HG03064 (cell line): ENCODE data around the gene DNAJC3.
A peak's percentile ranks its signal among the peaks of the same experiment; 100 is the strongest.
"Not testable (repeated sequence)": the region's sequence is repeated elsewhere in the genome, so short reads cannot be mapped to it uniquely, and the experiment has no call there.

Experiments
- ATAC-seq: cut with Tn5 transposase; IDR thresholded peaks from one replicate; pipeline ENCODE4 v1.9.1; 2021; ENCODE audit warnings: low read depth; ENCODE audit not compliant: unreplicated experiment

The DNAJC3 gene

DNA sequence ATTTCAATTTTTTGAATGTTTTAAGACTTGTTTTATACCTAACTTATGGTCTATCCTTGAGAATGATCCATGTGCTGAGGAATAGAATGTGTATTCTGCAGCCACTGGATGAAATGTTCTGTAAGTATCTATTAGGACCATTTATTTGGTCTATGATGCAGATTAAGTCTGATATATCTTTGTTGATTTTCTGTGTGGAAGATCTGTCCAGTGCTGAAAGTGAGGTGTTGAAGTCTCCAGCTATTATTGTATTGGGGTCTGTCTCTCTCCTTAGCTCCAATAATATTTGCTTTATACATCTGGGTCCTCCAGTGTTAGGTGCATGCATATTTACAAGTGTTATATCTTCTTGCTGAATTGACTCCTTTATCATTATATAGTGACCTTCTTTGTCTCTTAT, 9.7 kb upstream of the DNAJC3 start:
- not testable (repeated sequence) for ATAC-seq

DNA sequence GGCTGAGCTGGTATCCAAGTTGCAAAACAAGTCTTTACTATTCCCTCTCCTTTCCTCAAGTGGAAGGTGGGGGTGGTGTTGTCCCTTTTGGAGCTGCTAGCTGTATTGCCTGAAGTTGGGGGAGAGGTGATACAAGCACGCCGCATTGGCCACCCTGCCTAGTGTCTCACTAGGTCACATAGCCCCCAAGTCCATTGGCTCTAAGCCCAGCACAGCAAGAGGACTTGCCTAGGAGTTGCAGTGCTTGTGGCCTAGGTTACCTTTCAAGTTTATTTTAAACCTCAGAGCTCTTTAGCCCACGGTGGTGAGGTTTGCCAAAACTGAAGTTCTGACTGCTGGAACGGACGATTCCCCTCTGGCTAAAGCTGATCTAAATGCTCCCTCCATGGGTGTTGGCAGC, 5.3 kb upstream of the DNAJC3 start:
- ATAC-seq, result no peak

DNA sequence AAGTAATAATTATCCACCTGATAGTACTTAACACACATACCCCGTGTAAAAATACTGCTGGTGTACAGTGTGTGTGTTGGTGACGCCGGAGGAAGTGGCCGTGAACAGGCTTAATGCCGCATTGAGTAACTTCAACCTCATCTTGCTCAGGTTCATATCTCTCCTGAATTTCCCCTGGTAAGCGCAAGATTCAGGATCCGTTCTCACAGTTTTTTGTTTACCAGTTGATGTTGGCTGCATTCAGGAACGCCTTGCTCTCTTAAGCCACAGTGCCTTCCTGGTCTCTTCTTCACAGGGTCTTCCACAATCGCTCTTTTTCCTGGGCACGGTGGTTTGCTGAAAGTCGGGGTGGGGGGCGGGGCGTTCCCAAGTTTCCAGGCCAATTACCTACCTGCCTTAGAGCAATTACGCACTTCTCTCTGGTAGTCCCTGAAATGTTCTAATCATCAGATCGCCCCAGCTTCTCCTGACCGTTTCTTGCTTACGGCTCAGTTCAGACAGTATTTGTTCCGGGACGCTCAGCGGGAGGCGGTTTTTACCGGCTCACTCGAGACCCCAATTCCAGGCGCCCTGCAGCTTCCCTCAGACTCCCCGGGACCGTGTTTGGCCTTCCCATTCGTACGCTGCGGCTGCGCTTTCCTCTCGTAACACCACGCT, 706 bp upstream of the DNAJC3 start:
- ATAC-seq, result peak; percentile 7

DNA sequence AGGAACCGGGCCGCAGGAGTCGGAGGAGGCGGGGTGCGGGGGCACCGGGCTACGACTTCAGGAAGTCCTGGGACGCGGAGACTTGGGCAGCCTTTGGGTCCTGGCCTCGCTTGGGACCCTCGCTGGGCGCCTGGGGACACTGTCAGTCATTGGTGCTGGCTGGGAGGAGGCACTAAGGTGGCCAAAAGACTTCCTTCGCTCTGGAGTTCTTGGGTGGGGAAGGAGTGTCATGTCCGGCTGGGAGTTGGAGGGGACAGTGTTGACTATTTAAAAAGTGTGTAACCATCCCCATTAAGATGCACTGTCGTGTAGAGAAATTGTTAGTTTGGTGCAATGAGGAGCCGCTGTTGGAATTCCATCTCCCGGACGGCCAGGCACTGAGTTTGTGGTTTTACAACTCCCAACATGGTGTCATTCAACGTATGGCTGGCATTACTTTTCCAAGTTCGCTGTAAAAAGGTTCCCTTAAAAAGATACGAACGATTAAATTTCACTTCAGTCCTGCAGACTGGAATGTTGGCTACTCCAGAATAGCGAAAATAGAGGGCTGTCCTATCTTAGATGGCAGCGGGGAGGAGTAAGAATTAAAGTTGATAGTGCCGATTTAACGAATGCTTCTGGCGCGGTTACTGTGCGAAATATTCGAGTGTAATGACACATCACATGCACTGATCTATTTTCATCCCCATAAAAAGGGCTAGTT, 776 bp downstream of the DNAJC3 start:
- no peak for ATAC-seq

DNA sequence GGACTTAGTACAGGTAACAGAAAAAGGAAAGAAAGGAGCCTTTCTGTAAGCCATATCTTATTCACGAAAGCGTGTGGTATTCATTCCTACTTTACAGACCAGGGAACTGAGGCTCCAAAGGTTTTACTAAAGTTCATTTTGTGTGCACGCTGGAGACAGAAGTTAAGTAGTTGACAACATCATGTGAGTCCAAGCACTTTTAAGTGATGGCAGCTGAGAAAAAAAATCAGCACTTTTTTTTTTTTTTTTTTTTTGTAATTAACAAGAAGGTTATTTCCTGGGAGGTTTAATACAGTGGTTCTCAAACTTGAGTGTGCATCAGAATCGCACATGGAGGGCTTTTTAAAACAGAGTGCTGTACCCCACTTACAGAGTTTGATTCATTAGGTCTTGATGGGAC, 2.0 kb downstream of the DNAJC3 start:
- no peak for ATAC-seq

DNA sequence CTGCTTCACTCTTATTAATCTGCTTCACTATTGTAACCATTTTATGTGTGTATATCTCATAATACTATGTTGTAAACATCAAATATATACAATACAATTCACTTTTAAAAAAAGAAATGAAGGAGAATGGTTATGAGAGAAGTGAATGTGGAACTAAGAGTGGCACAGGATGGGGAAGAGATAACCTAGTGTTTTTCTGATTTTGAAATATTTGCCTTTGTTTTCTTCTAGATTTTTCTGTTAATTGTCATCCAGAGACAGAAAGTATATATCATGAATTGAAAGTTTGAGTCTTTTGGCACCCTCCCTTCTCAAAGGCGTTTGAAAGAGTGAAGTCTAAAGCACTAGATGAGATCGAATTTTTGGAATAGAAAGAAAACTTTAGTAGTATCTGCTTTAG, 2.8 kb downstream of the DNAJC3 start:
- ATAC-seq, result no peak

DNA sequence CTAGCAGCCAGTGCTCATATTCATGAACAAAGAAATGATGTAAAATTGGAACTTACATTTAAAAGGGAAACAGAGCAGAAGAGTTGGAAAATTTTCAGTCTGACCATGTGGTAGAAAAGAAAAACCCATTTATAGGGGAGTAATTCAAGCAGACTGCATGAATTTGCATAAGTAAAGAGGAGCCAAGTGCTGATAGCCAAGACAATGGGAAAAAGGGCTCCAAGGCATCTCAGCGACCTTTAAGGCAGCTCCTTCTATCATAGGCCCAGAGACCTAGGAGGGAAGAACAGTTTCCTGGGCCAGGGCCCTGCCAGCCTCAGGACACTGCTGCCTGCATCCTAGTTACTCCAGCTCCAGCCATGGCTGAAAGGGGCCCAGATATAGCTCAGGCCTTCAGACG, 7.5 kb downstream of the DNAJC3 start:
- no peak for ATAC-seq

DNA sequence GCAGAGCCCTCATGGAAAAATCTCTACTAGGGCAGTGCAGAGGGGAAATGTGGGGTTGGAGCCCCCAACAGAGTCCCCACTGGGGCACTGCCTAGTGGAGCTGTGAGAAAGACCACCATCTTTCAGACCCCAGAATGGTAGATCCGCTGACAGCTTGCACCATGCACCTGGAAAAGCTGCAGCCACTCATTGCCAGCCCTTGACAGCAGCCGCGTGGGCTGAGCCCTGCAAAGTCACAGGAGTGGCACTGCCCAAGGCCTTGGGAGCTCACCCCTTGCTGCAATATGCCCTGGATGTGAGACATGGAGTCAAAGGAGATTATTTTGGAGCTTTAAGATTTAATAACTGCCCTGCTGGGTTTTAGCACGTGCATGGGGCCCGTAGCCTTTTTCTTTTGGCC, 8.0 kb downstream of the DNAJC3 start:
- not testable (repeated sequence) for ATAC-seq

DNA sequence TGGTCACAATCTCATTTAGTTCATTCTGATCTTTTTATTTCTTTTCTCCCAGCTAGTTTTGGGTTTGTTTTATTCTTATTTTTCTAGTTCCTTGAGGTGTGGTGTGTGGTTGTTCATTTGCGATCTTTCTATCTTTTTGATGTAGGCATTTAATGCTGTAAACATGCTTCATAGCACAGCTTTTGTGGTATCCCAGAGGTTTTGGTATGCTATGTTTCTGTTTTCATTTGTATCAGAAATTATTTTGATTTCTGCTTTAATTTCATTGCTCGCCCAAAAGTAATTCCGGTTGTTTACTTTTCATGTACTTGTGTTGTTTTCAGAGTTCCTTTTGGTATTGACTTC, 12.6 kb downstream of the DNAJC3 start:
- ATAC-seq, result no peak

DNA sequence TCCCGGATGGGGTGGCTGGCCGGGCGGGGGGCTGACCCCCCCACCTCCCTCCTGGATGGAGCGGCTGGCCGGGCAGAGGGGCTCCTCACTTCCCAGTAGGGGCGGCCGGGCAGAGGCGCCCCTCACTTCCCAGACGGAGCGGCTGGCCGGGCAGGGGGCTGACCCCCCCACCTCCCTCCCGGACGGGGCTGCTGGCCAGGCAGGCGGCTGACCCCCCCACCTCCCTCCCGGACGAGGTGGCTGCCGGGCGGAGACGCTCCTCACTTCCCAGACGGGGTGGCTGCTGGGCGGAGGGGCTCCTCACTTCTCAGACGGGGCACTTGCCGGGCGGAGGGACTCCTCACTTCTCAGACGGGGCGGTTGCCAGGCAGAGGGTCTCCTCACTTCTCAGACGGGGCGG, 14.0 kb downstream of the DNAJC3 start:
- not testable (repeated sequence) for ATAC-seq

DNA sequence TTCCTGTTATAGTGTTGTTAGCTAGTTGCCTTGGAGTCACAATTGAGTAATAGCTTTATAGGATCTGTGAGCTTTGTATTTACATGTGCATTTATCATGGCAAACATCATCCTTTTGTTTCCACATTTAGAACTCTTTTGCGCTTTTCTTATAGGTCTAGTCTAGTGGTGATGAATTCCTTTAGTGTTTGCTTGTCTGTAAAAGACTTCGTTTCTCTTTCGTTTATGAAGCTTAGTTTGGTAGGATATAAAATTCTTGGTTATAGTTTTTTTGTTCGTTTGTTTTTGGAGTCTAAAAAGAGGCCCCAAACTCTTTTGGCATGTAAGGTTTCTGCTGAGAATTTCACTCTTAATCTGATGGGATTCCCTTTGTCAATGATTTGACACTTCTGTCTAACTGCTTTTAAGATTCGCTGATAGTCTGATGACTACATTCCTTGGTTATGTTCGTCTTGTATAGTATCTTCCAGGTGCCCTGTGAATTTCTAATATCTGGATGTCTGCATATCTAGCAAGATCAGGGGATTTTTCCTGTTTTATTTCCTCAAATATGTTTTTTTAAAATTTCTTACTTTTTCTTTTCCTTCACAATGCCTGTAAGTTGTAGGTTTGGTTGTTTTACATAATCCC, 20.2 kb downstream of the DNAJC3 start:
- no peak for ATAC-seq

DNA sequence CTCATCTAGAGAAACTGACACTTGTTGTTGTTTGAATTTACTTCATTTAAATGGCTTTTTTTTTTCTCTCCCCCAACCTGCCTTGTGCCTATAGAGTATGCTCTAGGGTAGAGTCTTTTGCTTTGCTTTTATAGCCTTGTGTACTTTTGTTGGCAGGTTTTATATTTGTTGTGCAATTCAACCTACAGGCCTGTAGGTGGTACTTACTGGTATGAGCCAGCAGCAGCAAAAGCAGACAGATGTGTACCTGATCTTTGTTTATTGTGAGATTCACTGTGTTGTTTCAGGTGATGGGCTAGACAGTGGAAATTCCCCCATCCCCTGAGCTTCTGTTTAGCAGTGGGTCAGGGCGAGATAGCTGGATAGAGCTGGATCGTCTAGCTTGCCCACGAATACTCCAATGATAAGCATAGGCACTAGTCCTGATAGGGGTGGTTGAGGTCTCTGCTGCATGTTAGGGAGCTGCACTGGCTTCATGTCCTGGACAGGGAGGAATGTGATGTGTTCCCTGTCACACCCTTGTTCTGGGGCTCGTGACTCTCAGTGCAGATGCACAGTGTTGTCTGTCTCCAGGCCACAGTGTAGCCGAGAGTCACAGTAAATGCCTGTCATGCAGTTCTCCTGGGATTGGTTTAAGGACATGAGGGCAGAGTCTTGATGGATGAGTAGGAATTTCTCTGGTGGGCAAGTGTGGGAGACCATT, 21.3 kb downstream of the DNAJC3 start:
- ATAC-seq, result no peak

DNA sequence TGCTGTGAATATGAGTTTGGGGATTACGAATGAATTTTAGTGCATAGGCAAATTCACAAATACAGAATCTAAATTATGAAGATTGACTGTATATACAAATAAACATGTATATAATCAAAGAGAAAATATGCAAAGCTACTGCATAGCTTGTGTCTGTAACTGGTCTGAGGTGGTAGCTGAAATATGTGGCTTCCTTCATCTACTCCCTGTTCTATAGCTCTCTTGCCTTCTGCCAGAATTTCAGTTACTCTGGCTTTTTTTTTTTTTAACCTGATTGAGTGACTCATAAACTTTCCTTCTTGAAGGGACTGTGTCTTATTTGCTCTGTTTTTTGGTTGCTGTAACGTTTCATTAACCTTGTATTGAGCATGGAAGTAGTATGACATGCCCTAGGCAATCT, 26.6 kb downstream of the DNAJC3 start:
- no peak for ATAC-seq

DNA sequence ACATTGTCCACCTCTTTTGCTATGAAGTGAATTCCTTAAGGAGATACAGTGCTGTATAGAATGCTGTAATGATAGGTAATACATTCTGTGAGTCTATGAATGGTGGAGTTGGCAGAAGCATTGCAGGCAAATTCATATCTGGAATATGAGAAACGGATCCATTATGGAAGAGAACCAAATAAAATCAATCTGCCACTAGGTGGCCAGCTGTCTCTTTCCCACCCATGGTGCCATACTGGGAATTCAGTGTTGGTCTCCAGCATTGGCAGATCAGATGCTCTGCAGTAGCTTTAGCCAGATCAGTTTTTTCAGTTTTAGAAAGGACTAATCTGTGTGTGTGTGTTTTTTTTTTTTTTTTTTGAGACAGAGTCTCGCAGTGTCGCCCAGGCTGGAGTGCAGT, 27.6 kb downstream of the DNAJC3 start:
- ATAC-seq, result no peak

DNA sequence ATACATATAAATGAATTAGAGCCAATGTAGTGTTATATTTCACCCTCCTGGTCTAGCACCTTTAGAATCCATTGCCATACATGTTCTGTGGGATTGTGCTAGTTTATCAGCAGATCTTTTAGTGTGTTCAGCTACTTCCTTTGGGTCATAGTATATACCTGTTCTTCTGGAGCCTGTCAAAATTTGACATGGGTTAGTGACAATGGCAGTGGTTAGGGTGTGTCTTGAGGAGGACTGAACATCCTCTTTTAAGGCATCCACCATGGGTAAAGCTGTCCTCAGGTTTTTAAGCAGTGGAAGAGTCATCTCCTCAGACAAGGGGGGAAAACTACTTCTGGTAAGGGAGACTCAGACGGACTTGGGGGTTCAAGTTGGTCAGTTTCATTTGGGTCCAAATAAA, 29.4 kb downstream of the DNAJC3 start:
- ATAC-seq, result no peak

DNA sequence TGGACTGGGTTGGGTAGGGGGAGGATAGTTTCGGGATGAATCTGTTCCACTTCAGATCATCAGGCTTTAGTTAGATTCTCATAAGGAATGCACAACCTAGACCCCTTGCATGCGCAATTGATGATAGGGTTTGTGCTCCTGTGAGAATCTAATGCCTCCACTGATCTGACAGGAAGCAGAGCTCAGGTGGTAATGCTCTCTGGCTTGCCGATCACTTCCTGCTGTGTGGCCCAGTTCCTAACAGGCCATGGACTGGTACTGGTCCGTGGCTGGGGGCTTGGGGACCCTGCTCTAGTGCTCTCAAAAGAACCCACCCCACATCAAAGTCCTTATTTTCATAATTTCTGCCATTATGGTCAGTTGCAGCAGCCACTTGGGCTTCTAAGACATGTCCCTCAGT, 30.1 kb downstream of the DNAJC3 start:
- no peak for ATAC-seq

DNA sequence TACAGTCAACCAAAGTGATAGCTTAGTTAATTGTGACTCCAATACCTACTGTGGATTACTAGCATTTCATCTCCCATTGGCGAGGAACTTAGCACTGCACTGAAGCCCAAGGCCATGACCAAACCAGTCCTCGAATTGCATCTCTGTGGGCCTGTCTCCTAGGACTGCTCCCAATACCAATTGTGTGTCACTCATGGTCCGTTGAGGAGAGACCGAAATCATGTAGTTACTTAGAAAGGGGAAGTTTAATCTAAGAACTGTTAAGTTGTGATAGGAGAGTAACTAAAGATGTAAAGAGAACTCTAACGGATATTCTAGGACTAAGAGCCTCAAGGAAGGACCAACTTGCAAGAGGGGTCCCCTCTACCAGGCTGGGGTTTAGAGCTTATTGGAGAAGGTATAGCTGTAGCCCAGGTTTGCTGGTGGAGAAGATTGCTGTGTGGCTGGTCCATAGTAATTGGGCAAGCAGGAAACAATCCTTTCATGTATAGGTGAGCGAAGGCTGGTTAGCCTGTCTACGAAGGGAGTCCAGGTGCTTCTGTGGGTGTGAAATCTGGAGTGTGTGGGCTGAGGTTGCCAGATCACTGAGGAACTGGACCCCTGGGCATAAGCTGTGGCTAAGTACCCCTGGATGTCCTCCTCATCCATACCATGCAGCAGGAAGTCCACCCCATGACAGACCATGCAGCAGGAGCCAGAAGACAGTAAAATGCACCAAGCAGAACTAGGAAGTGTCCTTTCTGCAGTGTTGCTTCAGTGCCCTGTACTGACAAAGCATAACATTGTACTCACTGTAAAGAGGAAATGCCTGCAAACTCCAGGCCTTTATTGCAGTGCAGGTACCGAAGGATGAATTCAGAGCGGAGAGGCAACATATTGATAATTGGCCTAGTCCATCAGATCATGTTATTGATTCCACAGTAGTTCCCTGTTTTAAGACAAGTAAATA, 30.8 kb downstream of the DNAJC3 start:
- no peak for ATAC-seq

DNA sequence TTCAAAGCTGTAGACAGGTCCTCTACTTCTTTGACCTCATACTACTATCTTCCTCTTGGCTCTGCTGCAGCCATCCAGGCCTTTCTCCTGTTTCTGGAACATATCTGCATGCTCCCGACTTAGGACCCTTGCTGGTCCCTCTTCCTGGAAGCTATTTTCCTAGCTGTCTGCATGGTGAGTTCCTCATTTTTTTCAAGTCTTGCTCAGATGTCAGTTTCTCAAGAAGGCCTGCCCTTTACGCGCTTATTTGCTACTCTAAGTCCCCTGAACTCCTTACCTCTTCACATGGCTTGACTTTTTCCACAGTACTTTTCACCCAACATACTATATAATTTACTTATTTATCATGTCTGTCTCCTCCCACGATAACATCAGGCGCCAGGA, 31.4 kb downstream of the DNAJC3 start:
- no peak for ATAC-seq

DNA sequence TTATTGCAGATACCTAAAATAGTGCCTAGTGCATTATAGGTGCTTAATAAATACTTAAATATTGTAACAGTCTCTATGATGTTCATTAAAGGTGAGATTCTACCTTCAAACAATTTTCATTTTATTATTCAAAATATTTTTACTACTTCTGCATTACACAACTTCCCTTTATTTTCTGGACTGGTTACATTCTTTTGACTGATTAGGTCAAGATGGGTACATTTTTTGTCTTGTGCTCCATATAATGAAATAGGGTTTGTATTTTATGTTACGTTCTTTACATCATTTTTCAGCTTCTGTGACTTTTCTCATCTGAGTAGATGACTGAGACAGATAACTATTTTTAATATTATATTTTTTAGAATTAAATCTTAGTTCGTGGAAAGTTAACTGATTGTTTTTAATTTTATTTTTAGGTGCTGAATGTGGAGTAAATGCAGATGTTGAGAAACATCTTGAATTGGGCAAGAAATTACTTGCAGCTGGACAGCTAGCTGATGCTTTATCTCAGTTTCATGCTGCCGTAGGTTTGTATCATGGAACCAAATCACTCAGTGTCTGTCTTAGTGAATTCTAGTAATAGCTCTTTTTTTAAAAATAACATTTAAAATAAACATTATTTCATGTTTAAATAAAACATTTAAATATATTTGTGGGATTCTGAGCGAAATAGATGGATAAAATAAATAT, 32.0 kb downstream of the DNAJC3 start:
- ATAC-seq, result no peak

DNA sequence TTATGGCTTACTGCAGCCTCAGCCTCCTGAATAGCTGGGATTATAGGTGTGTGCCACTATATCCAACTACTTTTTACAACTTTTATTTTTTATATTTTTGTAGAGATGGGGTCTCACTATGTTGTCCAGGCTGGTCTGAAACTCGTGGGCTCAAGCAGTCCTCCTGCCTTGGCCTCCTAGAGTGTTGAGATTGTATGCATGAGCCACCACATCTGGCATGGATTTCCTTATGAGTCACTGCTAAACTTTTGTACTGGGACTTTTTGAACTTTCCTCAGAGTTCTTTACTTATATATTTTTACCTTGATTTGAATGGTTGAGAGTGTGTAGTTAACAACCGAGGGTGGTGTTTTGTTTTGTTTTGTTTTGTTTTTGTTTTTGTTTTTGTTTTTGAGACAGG, 33.4 kb downstream of the DNAJC3 start:
- ATAC-seq, result no peak
